A673 (cell line): ENCODE measurements around the gene PARM1. TPM values are rescaled to one million over a fixed set of nuclear protein-coding genes. Genes with fewer than 3 reads are reported as not detected.

Experiments used
- BruUV-seq: library from RNA; stranded (reverse); fragments of 400-500 nt; replicated peaks from 2 replicates; lab custom pipeline; 2021; lab: Mats Ljungman, UMichigan
- CTCF ChIA-PET: fragments of 300-600 bp; sonication (Branson Sonifier 250); formaldehyde crosslinking; loops from one replicate; lab custom pipeline; 2022; ENCODE audit warnings: antibody characterized with exemption; lab: Charles Lee
- POLR2A ChIA-PET: fragments of 300-600 bp; sonication (Branson Sonifier 250); formaldehyde crosslinking; loops from one replicate; lab custom pipeline; 2022; ENCODE audit warnings: antibody characterized with exemption; ENCODE audit not compliant: low non-redundant PET; lab: Charles Lee
- DNase-seq: peaks from one replicate; pipeline ENCODE4 v3.0.0-alpha.2; 2015; ENCODE audit warnings: low spot score
- H3K27ac ChIP-seq: fragments of 200-600 bp; sonication (generic); 2 replicates; pipeline ENCODE4 v1.5.1; 2016; ENCODE audit warnings: mixed run types, low read depth, mild to moderate bottlenecking, mixed read lengths, antibody characterized with exemption, low read length; ENCODE audit not compliant: poor library complexity, severe bottlenecking
- H3K27me3 ChIP-seq: fragments of 200-600 bp; sonication (generic); replicated peaks from 2 replicates; pipeline ENCODE4 v1.6.1; 2017; ENCODE audit warnings: mixed run types, low read depth, mild to moderate bottlenecking, mixed read lengths, antibody characterized with exemption, low read length; ENCODE audit not compliant: insufficient read depth, poor library complexity
- H3K36me3 ChIP-seq: fragments of 200-600 bp; sonication (generic); 2 replicates; pipeline ENCODE4 v1.6.1; 2016; ENCODE audit warnings: mixed run types, mild to moderate bottlenecking, mixed read lengths, antibody characterized with exemption, low read length; ENCODE audit not compliant: insufficient read depth, poor library complexity, severe bottlenecking
- H3K4me1 ChIP-seq: fragments of 200-600 bp; sonication (generic); 2 replicates; pipeline ENCODE4 v1.6.1; 2017; ENCODE audit warnings: mixed run types, mild to moderate bottlenecking, mixed read lengths, antibody characterized with exemption, low read length; ENCODE audit not compliant: insufficient read depth, poor library complexity, severe bottlenecking
- H3K4me3 ChIP-seq: fragments of 200-600 bp; sonication (generic); 2 replicates; pipeline ENCODE4 v1.5.1; 2016; ENCODE audit warnings: low read depth, mixed run types, mild to moderate bottlenecking, mixed read lengths, low read length; ENCODE audit not compliant: poor library complexity, severe bottlenecking
- H3K9me3 ChIP-seq: fragments of 200-600 bp; sonication (generic); 2 replicates; pipeline ENCODE4 v1.6.1; 2016; ENCODE audit warnings: mixed run types, low read depth, mild to moderate bottlenecking, mixed read lengths, antibody characterized with exemption, low read length; ENCODE audit not compliant: poor library complexity, severe bottlenecking
- EZH2 ChIP-seq: fragments of 200-600 bp; sonication (generic); IDR thresholded peaks from 2 replicates; pipeline ENCODE4 v1.6.1; 2017; ENCODE audit warnings: borderline replicate concordance, low read depth, mild to moderate bottlenecking, mixed read lengths, antibody characterized with exemption, low read length; ENCODE audit not compliant: poor library complexity, severe bottlenecking
- intact Hi-C: fragments of 100-400 bp; cut with micrococcal nuclease; formaldehyde crosslinking; loops from one replicate; pipeline ENCODE4 v1.10.0; 2022; ENCODE audit not compliant: unreplicated experiment
- total RNA-seq: library from RNA; stranded (reverse); gene quantifications from 2 replicates; pipeline ENCODE4 v1.2.3, GENCODE V29; 2021
- TF ChIP-seq, protein P1 (sequence below): fragments of 300-800, 200-600 bp; sonication (generic); conservative IDR thresholded peaks from 2 replicates; pipeline ENCODE4 v1.5.1; 2017; ENCODE audit warnings: low read depth, mild to moderate bottlenecking, antibody characterized with exemption, low read length, moderate library complexity, mixed read lengths

Gene PARM1
- total RNA-seq, 1 experiment from 2014 or later: 12.3 TPM

DNA sequence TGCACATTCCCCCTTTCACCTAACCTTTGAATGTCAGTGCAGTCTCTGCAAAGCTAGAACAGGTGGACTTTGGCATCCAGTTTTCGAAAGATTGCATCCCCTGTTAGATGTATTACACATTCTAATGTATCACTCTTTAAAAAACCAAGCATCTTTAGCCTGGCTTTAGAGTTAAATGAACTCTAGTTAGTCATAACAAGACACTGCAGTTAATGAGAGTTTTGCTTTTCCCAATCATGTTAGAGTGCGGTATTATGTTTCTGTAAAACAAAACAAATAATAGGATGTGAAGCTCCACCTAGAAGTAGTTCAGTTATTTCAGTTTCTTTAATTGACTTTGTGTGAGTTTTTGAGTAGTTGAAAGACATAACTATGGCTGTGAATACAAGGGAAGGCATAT lies 42.2 kb downstream of the PARM1 start:
- H3K4me1 ChIP-seq: no peaks in the 10 kb centered on the region
- no peak for DNase-seq
- no peak for TF ChIP-seq EZH2
- TF ChIP-seq, protein P1, sequence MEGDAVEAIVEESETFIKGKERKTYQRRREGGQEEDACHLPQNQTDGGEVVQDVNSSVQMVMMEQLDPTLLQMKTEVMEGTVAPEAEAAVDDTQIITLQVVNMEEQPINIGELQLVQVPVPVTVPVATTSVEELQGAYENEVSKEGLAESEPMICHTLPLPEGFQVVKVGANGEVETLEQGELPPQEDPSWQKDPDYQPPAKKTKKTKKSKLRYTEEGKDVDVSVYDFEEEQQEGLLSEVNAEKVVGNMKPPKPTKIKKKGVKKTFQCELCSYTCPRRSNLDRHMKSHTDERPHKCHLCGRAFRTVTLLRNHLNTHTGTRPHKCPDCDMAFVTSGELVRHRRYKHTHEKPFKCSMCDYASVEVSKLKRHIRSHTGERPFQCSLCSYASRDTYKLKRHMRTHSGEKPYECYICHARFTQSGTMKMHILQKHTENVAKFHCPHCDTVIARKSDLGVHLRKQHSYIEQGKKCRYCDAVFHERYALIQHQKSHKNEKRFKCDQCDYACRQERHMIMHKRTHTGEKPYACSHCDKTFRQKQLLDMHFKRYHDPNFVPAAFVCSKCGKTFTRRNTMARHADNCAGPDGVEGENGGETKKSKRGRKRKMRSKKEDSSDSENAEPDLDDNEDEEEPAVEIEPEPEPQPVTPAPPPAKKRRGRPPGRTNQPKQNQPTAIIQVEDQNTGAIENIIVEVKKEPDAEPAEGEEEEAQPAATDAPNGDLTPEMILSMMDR: no peak
- BruUV-seq: no TSS peak
- H3K4me3 ChIP-seq: no peak overlapping the region
- no peaks in the 10 kb centered on the region for H3K27me3 ChIP-seq
- H3K36me3 ChIP-seq: no peaks in the 10 kb centered on the region
- H3K9me3 ChIP-seq: no peaks in the 10 kb centered on the region
- CTCF ChIA-PET: no interaction called here
- POLR2A ChIA-PET: no interaction called here
- no peak overlapping the region for H3K27ac ChIP-seq
- intact Hi-C loops: no loop called here

GRCh38 chr4:74975848-74976824 lies 43.2 kb downstream of the PARM1 start:
- Histone ChIP-seq H3K9me3 (no peaks in the 10 kb centered on the region), H3K4me3 (no peak overlapping the region), H3K27me3 (no peaks in the 10 kb centered on the region), H3K27ac (no peak overlapping the region), H3K4me1 (no peaks in the 10 kb centered on the region), H3K36me3 (no peaks in the 10 kb centered on the region)
- ChIA-PET POLR2A (no interaction called here), CTCF (no interaction called here)
- TF ChIP-seq EZH2: no peak
- TF ChIP-seq, protein P1: no peak
- BruUV-seq: no TSS peak
- no peak for DNase-seq
- intact Hi-C loops: no loop called here

GRCh38 chr4:74982546-74983252 lies 49.8 kb downstream of the PARM1 start:
- no peak for TF ChIP-seq EZH2
- TF ChIP-seq, protein P1: no peak
- CTCF ChIA-PET: no interaction called here
- Histone ChIP-seq H3K9me3 (no peaks in the 10 kb centered on the region), H3K27me3 (no peaks in the 10 kb centered on the region), H3K4me3 (no peak overlapping the region), H3K36me3 (no peaks in the 10 kb centered on the region), H3K4me1 (no peaks in the 10 kb centered on the region), H3K27ac (no peak overlapping the region)
- POLR2A ChIA-PET: no interaction called here
- intact Hi-C loops: no loop called here
- BruUV-seq: no TSS peak
- DNase-seq: no peak
